GM08714 (cell line): Measurements from ENCODE around the gene AKAP12.
A peak's percentile ranks its signal among the peaks of the same experiment; 100 is the strongest.
"Not testable (repeated sequence)": the region's sequence is repeated elsewhere in the genome, so short reads cannot be mapped to it uniquely, and the experiment has no call there.

Experiments used
- H3K4me3 ChIP-seq: fragments of 200-500 bp; sonication (Bioruptor generic); 2 replicates; pipeline ENCODE4 v1.5.1; 2014; ENCODE audit warnings: mild to moderate bottlenecking, low read length, inconsistent platforms
- ZNF274 ChIP-seq: IDR thresholded peaks from 2 replicates; pipeline ENCODE4 v1.6.1; 2012; ENCODE audit warnings: mild to moderate bottlenecking, low read depth, low read length

AKAP12 gene

GRCh38 chr6:151374036-151374683, 134.4 kb downstream of the AKAP12 start:
- no peak overlapping the region for H3K4me3 ChIP-seq
- TF ChIP-seq ZNF274, result no peak

- no peak for TF ChIP-seq ZNF274
- H3K4me3 ChIP-seq, result no peak overlapping the region
Measured at GRCh38 chr6:151375833-151376232, 136.1 kb downstream of the AKAP12 start.

GRCh38 chr6:151376440-151376839, 136.7 kb downstream of the AKAP12 start:
- no peak for TF ChIP-seq ZNF274
- H3K4me3 ChIP-seq, result no peak overlapping the region

GRCh38 chr6:151377095-151377494, 137.3 kb downstream of the AKAP12 start:
- H3K4me3 ChIP-seq, result no peak overlapping the region
- TF ChIP-seq ZNF274, result no peak

GRCh38 chr6:151379933-151380847, 140.4 kb downstream of the AKAP12 start:
- peak overlapping the region; percentile 39 for H3K4me3 ChIP-seq
- no peak for TF ChIP-seq ZNF274

GRCh38 chr6:151380848-151381205, 141.1 kb downstream of the AKAP12 start:
- no peak for TF ChIP-seq ZNF274
- H3K4me3 ChIP-seq, result peak overlapping the region; percentile 39; the same call in 1 of the 2 replicates

GRCh38 chr6:151381722-151382121, 142.0 kb downstream of the AKAP12 start:
- no peak overlapping the region for H3K4me3 ChIP-seq
- TF ChIP-seq ZNF274, result no peak

- H3K4me3 ChIP-seq, result not testable (repeated sequence)
Measured at GRCh38 chr6:151382631-151383030, 142.9 kb downstream of the AKAP12 start.

- TF ChIP-seq ZNF274, result no peak
Measured at GRCh38 chr6:151384151-151384550, 144.4 kb downstream of the AKAP12 start.

GRCh38 chr6:151385177-151385576, 145.4 kb downstream of the AKAP12 start:
- H3K4me3 ChIP-seq, result no peak overlapping the region
- no peak for TF ChIP-seq ZNF274

More at GRCh38 chr6:151384151-151384550, 144.4 kb downstream of the AKAP12 start:
- H3K4me3 ChIP-seq, result no peak overlapping the region

GRCh38 chr6:151387175-151387970, 147.6 kb downstream of the AKAP12 start:
- no peak for TF ChIP-seq ZNF274
- H3K4me3 ChIP-seq, result no peak overlapping the region

- no peak for TF ChIP-seq ZNF274
- H3K4me3 ChIP-seq, result no peak overlapping the region
Measured at GRCh38 chr6:151388236-151388635, 148.5 kb downstream of the AKAP12 start.

GRCh38 chr6:151388997-151389617, 149.3 kb downstream of the AKAP12 start:
- peak overlapping the region; percentile 99 for H3K4me3 ChIP-seq
- no peak for TF ChIP-seq ZNF274
